Smooth muscle cell (in vitro differentiated cells): Measurements from ENCODE around the gene DPYSL3. TPM values are rescaled to one million over a fixed set of nuclear protein-coding genes. Genes with fewer than 3 reads are reported as not detected.

Source experiments
- DNase-seq: peaks from one replicate; lab custom pipeline; 2025; ENCODE audit not compliant: unreplicated experiment; lab: John Stamatoyannopoulos, UW
- H2AFZ ChIP-seq: fragments of 200-600 bp; sonication (generic); 2 replicates; pipeline ENCODE4 v1.6.0; 2016; ENCODE audit warnings: antibody characterized with exemption, low read depth, mild to moderate bottlenecking
- H3F3A ChIP-seq: fragments of 200-600 bp; sonication (generic); 2 replicates; pipeline ENCODE4 v1.6.0; 2017; ENCODE audit warnings: antibody characterized with exemption, low read depth
- H3K27ac ChIP-seq: fragments of 200-600 bp; sonication (generic); 2 replicates; pipeline ENCODE4 v1.5.1; 2016; ENCODE audit warnings: low read depth, mild to moderate bottlenecking
- H3K27me3 ChIP-seq: fragments of 200-600 bp; sonication (generic); 2 replicates; pipeline ENCODE4 v1.6.1; 2016; ENCODE audit warnings: low read depth, mild to moderate bottlenecking
- H3K36me3 ChIP-seq: fragments of 200-600 bp; sonication (generic); 2 replicates; pipeline ENCODE4 v1.5.1; 2016; ENCODE audit warnings: low read depth
- H3K4me1 ChIP-seq: fragments of 200-600 bp; sonication (generic); 2 replicates; pipeline ENCODE4 v1.5.1; 2016; ENCODE audit warnings: low read depth
- H3K4me2 ChIP-seq: fragments of 200-600 bp; sonication (generic); 2 replicates; pipeline ENCODE4 v1.6.0; 2016; ENCODE audit warnings: mild to moderate bottlenecking
- H3K4me3 ChIP-seq: fragments of 200-600 bp; sonication (generic); 2 replicates; pipeline ENCODE4 v1.5.1; 2016; ENCODE audit warnings: mild to moderate bottlenecking
- H3K79me2 ChIP-seq: fragments of 200-600 bp; sonication (generic); 2 replicates; pipeline ENCODE4 v1.6.0; 2016; ENCODE audit warnings: low read depth, mild to moderate bottlenecking
- H3K9ac ChIP-seq: fragments of 200-600 bp; sonication (generic); 2 replicates; pipeline ENCODE4 v1.6.0; 2016; ENCODE audit warnings: low read depth
- H3K9me3 ChIP-seq: fragments of 200-600 bp; sonication (generic); replicated peaks from 2 replicates; pipeline ENCODE4 v1.5.1; 2016; ENCODE audit warnings: low read depth
- H4K20me1 ChIP-seq: fragments of 200-600 bp; sonication (generic); 2 replicates; pipeline ENCODE4 v1.6.0; 2016; ENCODE audit warnings: low read depth
- CTCF ChIP-seq: fragments of 200-600 bp; sonication (generic); IDR thresholded peaks from 2 replicates; pipeline ENCODE4 v1.5.1; 2017; ENCODE audit warnings: borderline replicate concordance, mild to moderate bottlenecking, antibody characterized with exemption; ENCODE audit not compliant: insufficient read depth, poor library complexity, severe bottlenecking
- WGBS: methylation state at CpG from one replicate; pipeline ENCODE4 v1.1.7; 2016; ENCODE audit warnings: low lambda C conversion rate; 5-methylcytosine and 5-hydroxymethylcytosine counted together
- polyA plus RNA-seq: library from polyadenylated mRNA; unstranded; fragments of >200 nt; fragmentation: Nextera tagmentation; extraction: Ambion mirVana; gene quantifications from 2 replicates; pipeline ENCODE4 v1.2.1, GENCODE V29; 2016
- total RNA-seq: library from RNA; depleted of rRNA; stranded (reverse); fragments of >200 nt; gene quantifications from 2 replicates; pipeline ENCODE4 v1.2.3, GENCODE V29; 2014

The DPYSL3 gene
- total and polyA plus RNA-seq, 2 experiments from 2014 or later: 65.5 to 124 TPM

GRCh38 chr5:147445917-147446316, 64.0 kb downstream of the DPYSL3 start:
- Histone ChIP-seq H3K79me2 (peaks cover 98% of the 10 kb centered on the region), H3K27ac (no peak overlapping the region), H2AFZ (no peak overlapping the region), H3F3A (peaks cover 14% of the 10 kb centered on the region), H3K36me3 (no peaks in the 10 kb centered on the region), H3K4me1 (peaks cover 64% of the 10 kb centered on the region), H3K4me2 (no peak overlapping the region), H4K20me1 (no peaks in the 10 kb centered on the region), H3K27me3 (no peaks in the 10 kb centered on the region), H3K9ac (no peak overlapping the region), H3K9me3 (no peaks in the 10 kb centered on the region), H3K4me3 (no peak overlapping the region)
- DNase-seq: no peak
- 97% methylated on average over 2 of the region's 2 CpGs for WGBS
- TF ChIP-seq CTCF: no peak

GRCh38 chr5:147445090-147445489, 64.8 kb downstream of the DPYSL3 start:
- no peak for TF ChIP-seq CTCF
- Histone ChIP-seq H3K4me1 (peaks cover 59% of the 10 kb centered on the region), H2AFZ (no peak overlapping the region), H3K9ac (no peak overlapping the region), H3K4me3 (no peak overlapping the region), H3F3A (peaks cover 14% of the 10 kb centered on the region), H3K27me3 (no peaks in the 10 kb centered on the region), H3K9me3 (no peaks in the 10 kb centered on the region), H3K36me3 (no peaks in the 10 kb centered on the region), H3K27ac (no peak overlapping the region), H4K20me1 (no peaks in the 10 kb centered on the region), H3K4me2 (no peak overlapping the region), H3K79me2 (peaks cover 98% of the 10 kb centered on the region)
- DNase-seq: no peak

- Histone ChIP-seq H3K4me3 (no peak overlapping the region), H3F3A (peaks cover 7% of the 10 kb centered on the region), H3K79me2 (peaks cover 88% of the 10 kb centered on the region), H3K36me3 (no peaks in the 10 kb centered on the region), H2AFZ (peak overlapping the region; percentile 12), H3K27ac (peak overlapping the region; percentile 82), H4K20me1 (no peaks in the 10 kb centered on the region), H3K9ac (peak overlapping the region; percentile 4), H3K4me2 (peak overlapping the region; percentile 17), H3K27me3 (no peaks in the 10 kb centered on the region), H3K4me1 (peaks cover 63% of the 10 kb centered on the region), H3K9me3 (no peaks in the 10 kb centered on the region)
- no peak for DNase-seq
- no peak for TF ChIP-seq CTCF
- 37% methylated on average over 6 of the region's 6 CpGs for WGBS
Observed at GRCh38 chr5:147442224-147442623, 67.6 kb downstream of the DPYSL3 start.

- Histone ChIP-seq H3K27me3 (no peaks in the 10 kb centered on the region), H3K9ac (peak overlapping the region; percentile 4), H3K4me2 (peak overlapping the region; percentile 12), H3K27ac (peak overlapping the region; percentile 82), H3K4me1 (peaks cover 69% of the 10 kb centered on the region), H3K9me3 (no peaks in the 10 kb centered on the region), H2AFZ (no peak overlapping the region), H4K20me1 (peaks cover 7% of the 10 kb centered on the region), H3K4me3 (no peak overlapping the region), H3F3A (peaks cover 13% of the 10 kb centered on the region), H3K36me3 (no peaks in the 10 kb centered on the region), H3K79me2 (peaks cover 89% of the 10 kb centered on the region)
- no peak for DNase-seq
- 50% methylated on average over 3 of the region's 3 CpGs for WGBS
- TF ChIP-seq CTCF: no peak
Observed at GRCh38 chr5:147441191-147441695, 68.6 kb downstream of the DPYSL3 start.
